ENCODE measurements around the gene FAM50A.
"Not testable (repeated sequence)": the region's sequence is repeated elsewhere in the genome, so short reads cannot be mapped to it uniquely, and the experiment has no call there.

Gene FAM50A

GRCh38 chrX:154443992-154444754 is at the start of gene FAM50A:
FAM50A (plus strand) TSS chrX:154444141; CDS start chrX:154444236, 95 bp downstream.
- Histone ChIP-seq H3K36me3 (ENCODE audit: insufficient read depth, low read length) (peaks cover 3% of the 10 kb centered on the region; the same call in 1 of the 2 replicates), H3K4me1 (ENCODE audit: insufficient read depth, low read length) (no peaks in the 10 kb centered on the region; the same call in 1 of the 2 replicates), H3K9ac (ENCODE audit: low read depth, low read length) (peak within 1 kb of the TSS; percentile 63), H3K9me3 (ENCODE audit: control insufficient read depth, insufficient read depth, low read length) (no peaks in the 10 kb centered on the region)

GRCh38 chrX:154396363-154396762 is 47.6 kb upstream of the FAM50A start:
- H3K9ac ChIP-seq (ENCODE audit: low read depth, low read length); H3K4me1 ChIP-seq (ENCODE audit: insufficient read depth, low read length); H3K9me3 ChIP-seq (ENCODE audit: control insufficient read depth, insufficient read depth, low read length): not testable (repeated sequence)
- peaks cover 13% of the 10 kb centered on the region; the same call in 1 of the 2 replicates for H3K36me3 ChIP-seq (ENCODE audit: insufficient read depth, low read length)

- no peaks in the 10 kb centered on the region; the same call in 1 of the 2 replicates for H3K4me1 ChIP-seq (ENCODE audit: insufficient read depth, low read length)
- no peaks in the 10 kb centered on the region for H3K9me3 ChIP-seq (ENCODE audit: control insufficient read depth, insufficient read depth, low read length)
- H3K36me3 ChIP-seq (ENCODE audit: insufficient read depth, low read length) = peaks cover 13% of the 10 kb centered on the region; the same call in 1 of the 2 replicates
- peak overlapping the region; percentile 74 for H3K9ac ChIP-seq (ENCODE audit: low read depth, low read length)
Observed at GRCh38 chrX:154396973-154397887, 46.7 kb upstream of the FAM50A start.

- peaks cover 13% of the 10 kb centered on the region; the same call in 1 of the 2 replicates for H3K36me3 ChIP-seq (ENCODE audit: insufficient read depth, low read length)
- H3K9me3 ChIP-seq (ENCODE audit: control insufficient read depth, insufficient read depth, low read length) = no peaks in the 10 kb centered on the region
- H3K4me1 ChIP-seq (ENCODE audit: insufficient read depth, low read length) = no peaks in the 10 kb centered on the region; the same call in 1 of the 2 replicates
- peak within 1 kb of the TSS; percentile 93 for H3K9ac ChIP-seq (ENCODE audit: low read depth, low read length)
Observed at GRCh38 chrX:154397888-154398667, 45.9 kb upstream of the FAM50A start, which contains the start of gene RPL10. RPL10 (plus strand) TSS chrX:154398377; CDS start chrX:154398520, 143 bp downstream.

GRCh38 chrX:154398668-154399526 is 45.0 kb upstream of the FAM50A start:
- H3K9me3 ChIP-seq (ENCODE audit: control insufficient read depth, insufficient read depth, low read length) = no peaks in the 10 kb centered on the region
- peak overlapping the region; percentile 93 for H3K9ac ChIP-seq (ENCODE audit: low read depth, low read length)
- no peaks in the 10 kb centered on the region; the same call in 1 of the 2 replicates for H3K4me1 ChIP-seq (ENCODE audit: insufficient read depth, low read length)
- peaks cover 13% of the 10 kb centered on the region; the same call in 1 of the 2 replicates for H3K36me3 ChIP-seq (ENCODE audit: insufficient read depth, low read length)

GRCh38 chrX:154399527-154400368 is 44.2 kb upstream of the FAM50A start:
- Histone ChIP-seq H3K9me3 (ENCODE audit: control insufficient read depth, insufficient read depth, low read length) (no peaks in the 10 kb centered on the region), H3K9ac (ENCODE audit: low read depth, low read length) (peak overlapping the region; percentile 93), H3K36me3 (ENCODE audit: insufficient read depth, low read length) (peaks cover 13% of the 10 kb centered on the region; the same call in 1 of the 2 replicates), H3K4me1 (ENCODE audit: insufficient read depth, low read length) (no peaks in the 10 kb centered on the region; the same call in 1 of the 2 replicates)

GRCh38 chrX:154400369-154400817 is 43.5 kb upstream of the FAM50A start:
- H3K9me3 ChIP-seq (ENCODE audit: control insufficient read depth, insufficient read depth, low read length); H3K9ac ChIP-seq (ENCODE audit: low read depth, low read length); H3K4me1 ChIP-seq (ENCODE audit: insufficient read depth, low read length): not testable (repeated sequence)
- H3K36me3 ChIP-seq (ENCODE audit: insufficient read depth, low read length) = peaks cover 13% of the 10 kb centered on the region; the same call in 1 of the 2 replicates

- peaks cover 13% of the 10 kb centered on the region; the same call in 1 of the 2 replicates for H3K36me3 ChIP-seq (ENCODE audit: insufficient read depth, low read length)
- H3K4me1 ChIP-seq (ENCODE audit: insufficient read depth, low read length) = no peaks in the 10 kb centered on the region; the same call in 1 of the 2 replicates
- no peaks in the 10 kb centered on the region for H3K9me3 ChIP-seq (ENCODE audit: control insufficient read depth, insufficient read depth, low read length)
- no peak overlapping the region for H3K9ac ChIP-seq (ENCODE audit: low read depth, low read length)
Observed at GRCh38 chrX:154401045-154401799, 42.7 kb upstream of the FAM50A start.

GRCh38 chrX:154401918-154402621 is 41.9 kb upstream of the FAM50A start:
- H3K4me1 ChIP-seq (ENCODE audit: insufficient read depth, low read length) = no peaks in the 10 kb centered on the region; the same call in 1 of the 2 replicates
- no peak overlapping the region for H3K9ac ChIP-seq (ENCODE audit: low read depth, low read length)
- no peaks in the 10 kb centered on the region for H3K9me3 ChIP-seq (ENCODE audit: control insufficient read depth, insufficient read depth, low read length)
- peaks cover 13% of the 10 kb centered on the region; the same call in 1 of the 2 replicates for H3K36me3 ChIP-seq (ENCODE audit: insufficient read depth, low read length)

GRCh38 chrX:154402622-154403127 is 41.3 kb upstream of the FAM50A start:
- H3K9me3 ChIP-seq (ENCODE audit: control insufficient read depth, insufficient read depth, low read length) = no peaks in the 10 kb centered on the region
- H3K4me1 ChIP-seq (ENCODE audit: insufficient read depth, low read length) = no peaks in the 10 kb centered on the region; the same call in 1 of the 2 replicates
- H3K9ac ChIP-seq (ENCODE audit: low read depth, low read length) = no peak overlapping the region
- peaks cover 13% of the 10 kb centered on the region; the same call in 1 of the 2 replicates for H3K36me3 ChIP-seq (ENCODE audit: insufficient read depth, low read length)

GRCh38 chrX:154403192-154403591 is 40.7 kb upstream of the FAM50A start:
- H3K36me3 ChIP-seq (ENCODE audit: insufficient read depth, low read length) = peaks cover 13% of the 10 kb centered on the region; the same call in 1 of the 2 replicates
- no peaks in the 10 kb centered on the region for H3K9me3 ChIP-seq (ENCODE audit: control insufficient read depth, insufficient read depth, low read length)
- H3K4me1 ChIP-seq (ENCODE audit: insufficient read depth, low read length) = no peaks in the 10 kb centered on the region; the same call in 1 of the 2 replicates
- H3K9ac ChIP-seq (ENCODE audit: low read depth, low read length) = no peak overlapping the region

All from ES-I3 (cell line).